Gastroesophageal sphincter (tissue), 3 donors: ENCODE results near the gene RALGPS2.

Source experiments
- POLR2A ChIP-seq, 2 donors: fragments of 450-650 bp; IDR thresholded peaks; one replicate each; pipeline ENCODE4 v1.6.1; 2017; ENCODE audit warnings: antibody characterized with exemption in 2 of 2, mild to moderate bottlenecking in 2 of 2, moderate library complexity in 1 of 2
- POLR2AphosphoS5 ChIP-seq: sonication (generic); formaldehyde crosslinking; IDR thresholded peaks from one replicate; pipeline ENCODE4 v1.6.1; 2017; ENCODE audit warnings: antibody characterized with exemption
- TF ChIP-seq, protein P1 (sequence below), 4 experiments: fragments of 200-600 bp in 2 of 4; fragments of 450-650 bp in 2 of 4; sonication (generic) in 1 of 4; IDR thresholded peaks; one replicate each; pipeline ENCODE4 v1.5.1; 2017 to 2019; ENCODE audit warnings: antibody characterized with exemption in 4 of 4, mild to moderate bottlenecking in 2 of 4, moderate library complexity in 2 of 4

DNA sequence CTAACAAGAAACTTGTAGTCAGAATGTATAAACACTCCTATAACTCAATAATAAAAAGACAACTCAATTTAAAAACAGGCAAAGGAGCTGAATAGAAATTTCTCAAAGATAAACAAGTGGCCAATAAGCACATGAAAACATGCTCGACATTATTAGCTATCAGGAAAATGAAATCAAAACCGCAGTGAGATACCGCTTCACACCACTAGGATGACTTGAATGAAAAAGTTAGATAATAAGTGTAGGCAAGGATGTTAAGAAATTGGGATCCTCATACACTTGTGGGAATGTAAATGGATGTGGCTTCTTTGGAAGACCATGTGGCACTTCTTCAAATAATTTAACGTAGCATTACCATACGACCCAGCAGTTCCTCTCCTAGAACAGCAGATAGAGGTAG is 8.9 kb downstream of the RALGPS2 start:
- TF ChIP-seq, protein P1, sequence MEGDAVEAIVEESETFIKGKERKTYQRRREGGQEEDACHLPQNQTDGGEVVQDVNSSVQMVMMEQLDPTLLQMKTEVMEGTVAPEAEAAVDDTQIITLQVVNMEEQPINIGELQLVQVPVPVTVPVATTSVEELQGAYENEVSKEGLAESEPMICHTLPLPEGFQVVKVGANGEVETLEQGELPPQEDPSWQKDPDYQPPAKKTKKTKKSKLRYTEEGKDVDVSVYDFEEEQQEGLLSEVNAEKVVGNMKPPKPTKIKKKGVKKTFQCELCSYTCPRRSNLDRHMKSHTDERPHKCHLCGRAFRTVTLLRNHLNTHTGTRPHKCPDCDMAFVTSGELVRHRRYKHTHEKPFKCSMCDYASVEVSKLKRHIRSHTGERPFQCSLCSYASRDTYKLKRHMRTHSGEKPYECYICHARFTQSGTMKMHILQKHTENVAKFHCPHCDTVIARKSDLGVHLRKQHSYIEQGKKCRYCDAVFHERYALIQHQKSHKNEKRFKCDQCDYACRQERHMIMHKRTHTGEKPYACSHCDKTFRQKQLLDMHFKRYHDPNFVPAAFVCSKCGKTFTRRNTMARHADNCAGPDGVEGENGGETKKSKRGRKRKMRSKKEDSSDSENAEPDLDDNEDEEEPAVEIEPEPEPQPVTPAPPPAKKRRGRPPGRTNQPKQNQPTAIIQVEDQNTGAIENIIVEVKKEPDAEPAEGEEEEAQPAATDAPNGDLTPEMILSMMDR (IDR thresholded peaks at IDR 0.05): no peak
- TF ChIP-seq POLR2AphosphoS5 (no peak), POLR2A (IDR thresholded peaks at IDR 0.05) (no peak)
